HG03108 (cell line): ENCODE results near the gene HYKK.
"Not testable (repeated sequence)": the region's sequence is repeated elsewhere in the genome, so short reads cannot be mapped to it uniquely, and the experiment has no call there.

ENCODE experiments used
- ATAC-seq: cut with Tn5 transposase; IDR thresholded peaks from one replicate; pipeline ENCODE4 v1.9.1; 2021; ENCODE audit warnings: moderate library complexity; ENCODE audit not compliant: unreplicated experiment

HYKK gene

GRCh38 chr15:78539464-78540140 is 32.2 kb downstream of the HYKK start:
- ATAC-seq: not testable (repeated sequence)

- peak; percentile 72 for ATAC-seq
These were observed 32.9 kb downstream of the HYKK start, which contains the start of gene PSMA4 for GRCh38 chr15:78540141-78540870. TSS of gene PSMA4 (plus strand) at chr15:78540444. CDS start at chr15:78541928, 1,484 bp downstream.

DNA sequence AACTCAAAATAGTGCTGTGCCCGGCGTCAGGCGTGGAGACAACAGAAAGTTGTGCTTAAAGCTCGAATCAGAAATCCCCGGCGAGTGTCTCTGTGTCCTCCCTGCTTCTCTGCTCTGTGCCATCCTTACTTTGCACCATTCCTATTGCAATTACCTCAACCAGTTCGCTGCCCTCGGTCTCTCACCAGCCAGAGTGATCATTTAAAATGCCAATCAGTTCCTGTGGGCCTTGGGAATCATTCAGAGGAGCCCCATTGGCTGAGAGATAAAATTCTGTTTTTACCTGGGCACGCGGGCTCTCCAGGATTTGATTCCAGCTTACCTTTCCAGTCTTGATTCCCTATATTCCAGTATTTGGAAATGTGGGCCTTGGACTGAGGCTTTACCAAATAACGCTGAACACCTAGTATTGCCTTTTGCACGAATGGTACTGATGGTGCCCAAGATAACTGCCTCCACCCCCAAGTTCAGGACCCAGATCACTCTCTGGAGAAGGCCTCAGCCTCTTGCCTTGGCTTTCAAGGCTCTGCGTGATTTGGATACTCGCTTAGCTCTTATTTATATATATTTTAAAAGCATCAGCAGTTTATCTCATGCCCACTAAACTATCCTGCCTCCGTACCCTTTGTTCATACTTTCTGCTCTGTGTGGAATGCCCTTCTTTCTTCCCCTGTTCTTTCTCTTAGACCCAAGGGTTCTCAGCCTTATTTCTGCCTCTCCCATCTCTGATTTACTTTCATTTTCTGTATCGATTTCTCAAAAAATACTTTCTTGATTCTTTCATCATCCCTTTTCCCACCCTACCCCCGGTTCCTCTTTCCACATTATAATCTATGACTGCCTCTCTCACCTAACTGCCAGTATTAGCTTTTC is 33.7 kb downstream of the HYKK start:
- ATAC-seq: no peak

DNA sequence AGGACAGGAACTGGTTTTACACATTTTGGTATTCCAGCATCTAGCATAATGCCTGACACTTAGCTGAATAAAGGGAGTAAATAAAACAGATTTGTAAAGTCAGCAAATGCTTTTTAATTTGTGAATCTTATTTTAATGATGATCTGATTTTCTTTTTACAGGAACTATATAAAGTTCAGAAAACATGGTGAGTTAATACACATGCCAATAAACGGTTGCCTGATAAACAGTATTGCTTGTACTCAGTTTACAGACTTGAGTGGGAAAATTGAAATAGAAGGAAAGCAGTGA is 34.3 kb downstream of the HYKK start:
- ATAC-seq: no peak

GRCh38 chr15:78542647-78543046 is 35.3 kb downstream of the HYKK start:
- no peak for ATAC-seq

GRCh38 chr15:78550194-78550593 is 42.8 kb downstream of the HYKK start:
- ATAC-seq: no peak

DNA sequence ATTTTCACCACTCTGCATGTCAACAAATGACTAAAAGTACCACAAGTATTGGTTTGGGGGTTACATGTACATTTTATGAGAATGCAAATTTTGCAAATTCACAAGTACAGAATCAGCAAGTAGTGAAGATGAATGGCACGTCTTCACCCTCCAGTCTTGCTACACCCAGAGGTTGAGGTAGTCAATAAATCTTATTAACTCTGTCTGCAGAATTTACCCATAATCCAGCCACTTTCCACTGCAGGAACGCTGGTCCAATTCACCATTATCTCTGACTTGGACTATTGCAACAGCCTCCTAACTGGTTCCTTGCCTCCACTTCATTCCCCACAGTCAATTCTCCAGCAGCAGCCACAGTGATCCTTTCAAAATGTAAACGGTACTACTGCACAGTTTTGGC is 43.4 kb downstream of the HYKK start:
- no peak for ATAC-seq

DNA sequence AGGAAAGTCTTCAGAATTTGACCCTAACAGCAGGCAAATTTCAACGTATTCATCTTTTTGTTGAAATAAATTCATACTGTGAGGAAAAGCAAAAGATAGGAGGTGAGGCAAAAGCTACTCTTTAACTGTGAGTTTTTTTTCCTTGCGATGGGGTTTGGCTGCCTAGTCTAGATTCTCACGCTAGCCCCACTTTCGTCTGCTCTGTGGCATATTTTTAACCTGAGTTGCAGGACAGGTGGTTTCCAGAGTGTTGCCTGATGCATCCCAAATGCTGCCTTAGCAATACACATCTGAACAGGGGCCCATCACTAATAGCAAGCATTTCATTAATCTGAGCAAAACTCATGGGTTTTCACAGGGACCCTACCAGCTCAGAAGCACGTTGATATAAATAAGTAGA is 44.5 kb downstream of the HYKK start:
- ATAC-seq: no peak

DNA sequence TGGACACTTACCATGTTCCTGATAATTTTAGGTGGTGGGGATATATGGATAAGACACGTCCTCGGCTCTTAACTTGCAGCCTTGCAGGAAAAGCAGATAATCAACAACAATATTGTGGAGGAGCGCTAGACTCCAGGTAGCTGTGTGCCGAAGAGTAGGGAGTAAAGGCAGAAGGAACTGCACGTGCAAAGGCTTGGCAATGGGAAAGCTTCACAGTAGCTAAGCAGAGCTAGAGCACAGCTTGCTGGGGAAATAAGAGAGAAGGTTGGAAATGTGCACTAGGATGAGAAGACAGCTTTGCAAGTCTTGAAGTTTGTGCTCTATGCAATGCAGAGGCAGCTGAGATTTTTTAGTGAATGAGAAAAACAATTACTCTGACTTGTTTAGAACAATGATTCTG is 45.2 kb downstream of the HYKK start:
- no peak for ATAC-seq

GRCh38 chr15:78560201-78560600 is 52.8 kb downstream of the HYKK start:
- not testable (repeated sequence) for ATAC-seq

DNA sequence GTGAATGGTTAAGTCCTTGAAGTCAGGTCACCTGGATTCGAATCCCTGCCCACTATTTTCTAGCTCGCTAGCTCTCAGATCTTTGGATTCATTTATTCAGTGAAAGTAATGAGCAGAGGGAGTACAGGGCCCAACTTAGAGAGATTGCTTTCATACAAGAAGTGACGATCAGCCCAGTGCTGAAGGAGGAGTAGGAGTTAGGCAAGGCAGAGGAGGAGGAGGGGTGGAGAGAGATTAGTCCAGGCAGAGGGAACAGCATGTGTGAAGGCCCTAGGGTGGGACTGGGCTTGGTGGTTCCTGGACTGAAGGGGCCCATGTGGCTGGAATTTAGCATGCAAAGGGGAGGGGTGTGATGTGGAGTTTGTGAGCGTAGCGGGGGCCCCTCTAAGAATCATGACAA is 54.1 kb downstream of the HYKK start:
- ATAC-seq: no peak

GRCh38 chr15:78563092-78563491 is 55.7 kb downstream of the HYKK start:
- no peak for ATAC-seq

DNA sequence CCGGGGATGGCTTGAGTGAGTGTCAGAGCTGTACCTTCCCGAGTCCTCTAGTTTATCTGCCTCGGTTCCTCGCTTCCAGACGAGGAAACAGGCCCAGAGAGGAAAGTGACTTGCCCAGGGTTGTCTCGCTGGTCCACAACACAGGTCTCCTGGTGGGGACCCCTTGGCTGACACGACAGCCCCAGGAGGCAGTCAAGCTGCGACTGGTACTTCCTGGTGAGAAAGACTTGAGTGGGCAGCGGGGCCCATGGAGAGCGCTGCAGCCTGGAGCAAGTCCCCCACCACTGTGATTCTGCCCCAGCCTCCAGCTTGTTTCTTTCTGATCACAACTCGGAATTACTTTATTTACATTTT is 57.3 kb downstream of the HYKK start:
- ATAC-seq: no peak

GRCh38 chr15:78565097-78565950 is 57.9 kb downstream of the HYKK start, which contains the start of gene CHRNA5:
TSS of gene CHRNA5 (plus strand) at chr15:78565520. CDS start at chr15:78565720, 200 bp downstream.
- ATAC-seq: peak; percentile 77

DNA sequence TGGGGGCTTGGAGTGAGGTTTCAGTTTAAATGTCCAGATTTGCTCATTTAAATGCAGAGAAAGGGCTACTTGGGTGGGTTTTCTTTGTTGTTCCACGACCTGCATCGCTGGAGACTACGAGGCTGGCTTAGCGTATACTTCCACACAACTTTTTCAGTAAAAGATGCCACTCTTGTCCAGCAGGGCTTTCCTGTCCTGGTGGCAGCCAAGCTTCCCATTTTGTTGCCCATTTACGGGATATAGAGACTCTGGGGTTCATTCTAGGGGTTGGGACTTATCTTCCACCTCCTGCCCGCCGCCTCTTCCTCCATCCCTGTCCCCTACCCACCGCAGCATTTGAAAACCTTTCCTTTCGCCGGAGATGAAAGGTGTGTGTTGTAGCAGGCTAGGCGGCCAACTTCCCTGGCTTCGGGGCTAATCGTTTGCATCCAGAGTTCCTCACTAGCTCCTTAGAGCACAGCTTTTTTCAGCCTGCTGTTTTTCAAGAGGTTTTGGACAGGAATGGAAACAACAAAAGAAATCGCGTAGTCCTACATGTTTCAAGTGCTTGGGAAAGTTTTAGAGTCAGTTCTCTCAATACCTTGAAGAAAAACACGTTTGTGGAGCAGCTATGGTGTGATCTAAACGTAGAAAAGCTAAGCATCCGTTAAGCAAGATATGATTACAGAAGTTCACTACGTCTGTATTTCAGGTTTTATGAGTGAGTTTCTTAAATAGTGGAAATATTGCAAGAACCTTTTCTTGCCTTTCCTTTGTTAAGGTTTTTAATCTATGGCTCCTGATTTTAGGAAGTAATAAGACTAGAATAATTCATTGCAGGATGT is 58.8 kb downstream of the HYKK start:
- peak; percentile 18 for ATAC-seq

- ATAC-seq: no peak
These were observed 60.2 kb downstream of the HYKK start for GRCh38 chr15:78567531-78567930.

- no peak for ATAC-seq
These were observed 63.3 kb downstream of the HYKK start for GRCh38 chr15:78570710-78571109.

- ATAC-seq: no peak
These were observed 64.0 kb downstream of the HYKK start for GRCh38 chr15:78571382-78571781.

DNA sequence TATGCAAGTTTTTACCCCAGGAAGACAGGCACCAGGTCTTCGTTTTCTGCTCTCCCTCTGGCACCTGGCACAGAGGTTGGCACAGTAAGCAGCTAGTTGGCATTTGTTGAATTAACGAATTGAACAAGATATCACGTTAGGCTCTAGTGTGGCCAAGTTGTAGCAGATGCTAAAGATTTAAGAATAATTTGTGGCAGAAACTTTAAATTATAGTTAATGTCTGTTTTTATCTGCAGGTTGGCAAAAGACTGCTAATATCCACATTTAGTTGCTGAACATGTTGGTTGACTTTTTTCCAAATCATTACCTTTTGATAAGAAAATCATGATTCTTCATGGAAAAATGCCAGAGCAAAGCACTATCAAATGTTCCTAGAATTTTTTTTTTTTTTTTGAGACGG is 66.0 kb downstream of the HYKK start:
- no peak for ATAC-seq

- no peak for ATAC-seq
These were observed 67.6 kb downstream of the HYKK start for GRCh38 chr15:78574944-78575343.
